AG04449 (cell line): ENCODE results near the gene DOCK7.

Experiments used
- CTCF ChIA-PET: fragments of 350-600 bp; formaldehyde crosslinking; extraction: SDS; loops from one replicate; lab custom pipeline; 2021; ENCODE audit warnings: antibody characterized with exemption; lab: Yijun Ruan, JAX
- POLR2A ChIA-PET: fragments of 400-600, 350-600 bp; formaldehyde crosslinking; extraction: SDS; loops from one replicate; lab custom pipeline; 2020; ENCODE audit warnings: antibody characterized with exemption, inconsistent platforms; lab: Yijun Ruan, JAX
- DNase-seq: peaks from one replicate; pipeline ENCODE4 v3.0.0-alpha.2; 2010; ENCODE audit warnings: low read depth, low spot score
- H3K4me3 ChIP-seq: 2 replicates; pipeline ENCODE4 v1.5.1; 2011; ENCODE audit warnings: low read depth, mild to moderate bottlenecking, control low read depth, low read length
- CTCF ChIP-seq: IDR thresholded peaks from one replicate; pipeline ENCODE4 v1.5.1; 2011; ENCODE audit warnings: mild to moderate bottlenecking, moderate library complexity, low read length, control low read depth, inconsistent platforms; ENCODE audit not compliant: insufficient read depth; ENCODE audit errors: missing control alignments

Gene DOCK7

GRCh38 chr1:62415687-62416086 is 272.5 kb downstream of the DOCK7 start:
- POLR2A ChIA-PET = no interaction called here
- CTCF ChIA-PET = interaction anchor here (1.1 to 4.2 kb wide), 3 partner anchors 9 to 240 kb away, joined by 3 to 19 read pairs (median 4); no protein-coding TSS in a partner anchor
- no peak for DNase-seq
- no peak overlapping the region for H3K4me3 ChIP-seq
- TF ChIP-seq CTCF = no peak

GRCh38 chr1:62407398-62408009 is 280.7 kb downstream of the DOCK7 start:
- DNase-seq = peak; percentile 12
- ChIA-PET POLR2A (no interaction called here), CTCF (interaction anchor here (0.9 to 5.4 kb wide), 15 partner anchors 9 to 325 kb away, joined by 3 to 120 read pairs (median 3); no protein-coding TSS in a partner anchor)
- no peak overlapping the region for H3K4me3 ChIP-seq
- TF ChIP-seq CTCF = peak; percentile 58

GRCh38 chr1:62406576-62406975 is 281.6 kb downstream of the DOCK7 start:
- no peak for DNase-seq
- no peak for TF ChIP-seq CTCF
- no peak overlapping the region for H3K4me3 ChIP-seq
- ChIA-PET CTCF (interaction anchor here (0.8 to 5.4 kb wide), 15 partner anchors 10 to 324 kb away, joined by 3 to 120 read pairs (median 3); no protein-coding TSS in a partner anchor), POLR2A (no interaction called here)

- CTCF ChIA-PET = interaction anchor here (1.3 to 5.4 kb wide), 7 partner anchors 10 to 322 kb away, joined by 3 to 120 read pairs (median 10); no protein-coding TSS in a partner anchor
- POLR2A ChIA-PET = no interaction called here
- H3K4me3 ChIP-seq = no peak overlapping the region
- DNase-seq = no peak
- TF ChIP-seq CTCF = no peak
Observed at GRCh38 chr1:62405247-62405646, 282.9 kb downstream of the DOCK7 start.
